Activated CD4-positive, alpha-beta memory T cell treated with anti-CD3 and anti-CD28 coated beads for 36 hours (primary cell): ENCODE data around the gene TSPAN15. TPM values are rescaled to one million over a fixed set of nuclear protein-coding genes. Genes with fewer than 3 reads are reported as not detected.

Source experiments
- CTCF ChIA-PET: fragments of 350-600 bp; sonication (Branson Sonifier 250); formaldehyde crosslinking; loops from one replicate; lab custom pipeline; 2021; ENCODE audit warnings: antibody characterized with exemption, inconsistent platforms; lab: Charles Lee
- POLR2A ChIA-PET: fragments of 350-600 bp; sonication (Branson Sonifier 250); formaldehyde crosslinking; loops from one replicate; lab custom pipeline; 2021; ENCODE audit warnings: antibody characterized with exemption; lab: Charles Lee
- DNase-seq: peaks from one replicate; pipeline ENCODE4 v3.0.0-alpha.2; 2020
- H3K27ac Mint-ChIP-seq: one replicate; pipeline ENCODE4 v1.8.0; 2021; ENCODE audit warnings: mixed read lengths
- H3K27me3 Mint-ChIP-seq: one replicate; pipeline ENCODE4 v1.8.0; 2021; ENCODE audit warnings: mixed read lengths
- H3K36me3 Mint-ChIP-seq: one replicate; pipeline ENCODE4 v1.8.0; 2021; ENCODE audit warnings: mixed read lengths
- H3K4me1 Mint-ChIP-seq: one replicate; pipeline ENCODE4 v1.8.0; 2021; ENCODE audit warnings: low read depth, mixed read lengths
- H3K4me3 Mint-ChIP-seq: one replicate; pipeline ENCODE4 v1.8.0; 2021; ENCODE audit warnings: mild to moderate bottlenecking, mixed read lengths
- H3K9me3 Mint-ChIP-seq: one replicate; pipeline ENCODE4 v1.8.0; 2021; ENCODE audit warnings: mixed read lengths
- intact Hi-C: fragments of 100-400 bp; cut with micrococcal nuclease; formaldehyde crosslinking; loops from one replicate; pipeline ENCODE4 v1.15.1; 2023
- total RNA-seq, 2 experiments: library from RNA; stranded (reverse); gene quantifications; one replicate each; pipeline ENCODE4 v1.2.3, GENCODE V29; 2021

TSPAN15 gene
- total RNA-seq, 2 experiments from 2014 or later, result 2.5 to 3.1 TPM

- Mint-ChIP-seq H3K27me3 (peaks cover 6% of the 10 kb centered on the region), H3K4me1 (peaks cover 3% of the 10 kb centered on the region), H3K36me3 (peaks cover 9% of the 10 kb centered on the region), H3K4me3 (no peak overlapping the region), H3K27ac (no peak overlapping the region), H3K9me3 (peaks cover 29% of the 10 kb centered on the region)
- intact Hi-C loops, result no loop called here
- POLR2A ChIA-PET, result no interaction called here
- no peak for DNase-seq
- CTCF ChIA-PET, result no interaction called here
These were observed 102.1 kb downstream of the TSPAN15 start for GRCh38 chr10:69553328-69553727.

DNA sequence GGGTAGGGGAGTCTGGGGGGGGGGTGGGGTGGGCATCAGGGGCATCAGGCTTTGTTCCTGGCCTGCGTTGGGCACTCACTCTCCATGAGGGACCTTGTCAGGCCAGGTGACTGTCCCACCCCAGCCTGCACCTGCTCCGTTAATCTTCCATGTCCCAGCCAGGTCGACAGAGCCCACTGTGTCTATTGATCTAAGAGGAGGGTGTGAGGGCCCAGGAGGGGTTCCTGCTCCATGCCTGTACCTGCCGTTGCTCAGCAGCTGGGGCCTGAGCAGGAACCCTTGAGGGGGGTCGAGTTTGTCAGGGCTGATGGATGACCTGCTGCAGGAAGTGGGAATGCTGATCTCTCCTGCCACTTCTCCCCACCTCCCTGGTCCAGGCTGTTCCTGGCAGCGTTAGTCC lies 103.3 kb downstream of the TSPAN15 start:
- Mint-ChIP-seq H3K9me3 (peaks cover 16% of the 10 kb centered on the region), H3K36me3 (peaks cover 3% of the 10 kb centered on the region), H3K4me1 (peaks cover 10% of the 10 kb centered on the region), H3K4me3 (no peak overlapping the region), H3K27me3 (peaks cover 6% of the 10 kb centered on the region), H3K27ac (no peak overlapping the region)
- intact Hi-C loops, result no loop called here
- CTCF ChIA-PET, result no interaction called here
- DNase-seq, result no peak
- POLR2A ChIA-PET, result no interaction called here

Other genes with a start within 250 kb of the TSPAN15 start
- gene HKDC1, start 231.1 kb upstream of the TSPAN15 start, total RNA-seq, result 1 to 10 TPM in 1 of 2 experiments, under 1 TPM in 1; 0.67 to 1.1 TPM
- gene HK1, start 173.0 kb upstream of the TSPAN15 start, total RNA-seq, result 100 to 1,000 TPM; 213 to 220 TPM
- not detected for gene TACR2, start 34.5 kb upstream of the TSPAN15 start, total RNA-seq
- not detected for gene NEUROG3, start 122.0 kb downstream of the TSPAN15 start, total RNA-seq
- gene FAM241B, start 178.8 kb downstream of the TSPAN15 start, total RNA-seq, result 10 to 100 TPM; 10.9 to 11.8 TPM